H1 (cell line): Measurements from ENCODE around the gene DCAF16. TPM values are rescaled to one million over a fixed set of nuclear protein-coding genes. Genes with fewer than 3 reads are reported as not detected.

ENCODE experiments used
- CTCF ChIA-PET: fragments of 300-600 bp; sonication (Branson Sonifier 250); formaldehyde crosslinking; loops from one replicate; lab custom pipeline; 2021; ENCODE audit not compliant: partially characterized antibody; lab: Charles Lee
- POLR2A ChIA-PET: fragments of 300-600 bp; sonication (Branson Sonifier 250); formaldehyde crosslinking; loops from one replicate; lab custom pipeline; 2021; ENCODE audit warnings: inconsistent platforms; ENCODE audit not compliant: partially characterized antibody; lab: Charles Lee
- DNase-seq, 2 experiments: peaks; one replicate each; pipeline versions ENCODE4 v3.0.0 to v3.0.0-alpha.2; 2010 to 2022; ENCODE audit warnings: low spot score in 2 of 2, low read depth in 1 of 2, mixed read lengths in 1 of 2
- FAIRE-seq: peaks from 2 replicates; lab custom pipeline; 2011; peaks lifted over from hg19 to GRCh38; lab: Jason Lieb, UNC
- H2AFZ ChIP-seq: 2 replicates; pipeline ENCODE4 v1.8.1; 2012; ENCODE audit warnings: low read length, inconsistent platforms
- H2AK5ac ChIP-seq: 2 replicates; pipeline ENCODE4 v1.6.1; 2013; ENCODE audit warnings: low read depth, low read length
- H2BK120ac ChIP-seq: replicated peaks from 2 replicates; pipeline ENCODE3; 2013; ENCODE audit warnings: low read depth, low read length, inconsistent platforms
- H2BK12ac ChIP-seq: 2 replicates; pipeline ENCODE4 v1.6.1; 2013; ENCODE audit warnings: low read depth, low read length
- H2BK15ac ChIP-seq: 2 replicates; pipeline ENCODE4 v1.6.1; 2013; ENCODE audit warnings: low read length
- H2BK20ac ChIP-seq: 2 replicates; pipeline ENCODE4 v1.6.1; 2013; ENCODE audit warnings: low read length
- H2BK5ac ChIP-seq: 2 replicates; pipeline ENCODE4 v1.6.1; 2013; ENCODE audit warnings: low read depth, low read length
- H3K14ac ChIP-seq: 2 replicates; pipeline ENCODE4 v1.6.1; 2013; ENCODE audit warnings: inconsistent platforms; ENCODE audit not compliant: insufficient read length
- H3K18ac ChIP-seq: 2 replicates; pipeline ENCODE4 v1.6.1; 2013; ENCODE audit warnings: low read length; ENCODE audit errors: extremely low read depth
- H3K23ac ChIP-seq: 2 replicates; pipeline ENCODE4 v1.6.1; 2013; ENCODE audit warnings: inconsistent platforms; ENCODE audit not compliant: insufficient read length
- H3K23me2 ChIP-seq: 2 replicates; pipeline ENCODE4 v1.6.1; 2013; ENCODE audit warnings: low read depth, low read length
- H3K27ac ChIP-seq: 2 replicates; pipeline ENCODE4 v1.6.1; 2011; ENCODE audit warnings: low read depth, low read length, inconsistent platforms
- H3K27me3 ChIP-seq, 4 experiments: replicated peaks in 1 of 4; 1 replicate in 1 of 4; 2 replicates in 3 of 4; pipeline versions ENCODE4 v1.6.1 to v1.8.1; 2011 to 2013; ENCODE audit warnings: low read length in 3 of 4, mild to moderate bottlenecking in 3 of 4, inconsistent platforms in 2 of 4, mixed read lengths in 2 of 4, moderate library complexity in 1 of 4; ENCODE audit not compliant: control insufficient read depth in 3 of 4, insufficient read depth in 3 of 4; ENCODE audit errors: extremely low read depth in 1 of 4
- H3K36me3 ChIP-seq, 4 experiments: 2 replicates each; pipeline versions ENCODE4 v1.6.1 to v1.8.1; 2011 to 2013; ENCODE audit warnings: mild to moderate bottlenecking in 4 of 4, low read length in 3 of 4, moderate library complexity in 2 of 4, control low read depth in 1 of 4, inconsistent platforms in 1 of 4; ENCODE audit not compliant: insufficient read depth in 4 of 4, control insufficient read depth in 2 of 4
- H3K4ac ChIP-seq: replicated peaks from 2 replicates; pipeline ENCODE3; 2013; ENCODE audit warnings: low read length, low read depth, mixed read lengths, inconsistent platforms; ENCODE audit not compliant: insufficient read length
- H3K4me1 ChIP-seq, 4 experiments: replicated peaks in 1 of 4; 1 replicate in 1 of 4; 2 replicates in 3 of 4; pipeline versions ENCODE4 v1.6.1 to v1.8.1; 2011 to 2013; ENCODE audit warnings: low read length in 3 of 4, inconsistent platforms in 2 of 4, mixed read lengths in 1 of 4; ENCODE audit not compliant: insufficient read depth in 4 of 4, control insufficient read depth in 3 of 4
- H3K4me2 ChIP-seq, 2 experiments: 2 replicates each; pipeline versions ENCODE4 v1.6.1 to v1.8.1; 2011 to 2013; ENCODE audit warnings: low read depth in 2 of 2, low read length in 2 of 2, control low read depth in 1 of 2, inconsistent platforms in 1 of 2, mild to moderate bottlenecking in 1 of 2; ENCODE audit not compliant: insufficient read depth in 1 of 2
- H3K4me3 ChIP-seq, 4 experiments: fragments of 200-600, 300-600 bp in 1 of 4; sonication (generic), shearing (Covaris generic), sonication (Bioruptor Twin) in 1 of 4; 2 replicates each; pipeline versions ENCODE4 v1.5.1 to v1.8.1; 2011 to 2016; ENCODE audit warnings: low read length in 4 of 4, low read depth in 3 of 4, control low read depth in 2 of 4, inconsistent platforms in 2 of 4, mild to moderate bottlenecking in 2 of 4, mixed read lengths in 1 of 4, moderate library complexity in 1 of 4; ENCODE audit not compliant: insufficient read depth in 2 of 4; ENCODE audit errors: extremely low read depth in 1 of 4
- H3K56ac ChIP-seq: replicated peaks from 2 replicates; pipeline ENCODE3; 2013; ENCODE audit warnings: low read depth, mild to moderate bottlenecking, mixed read lengths, low read length, inconsistent platforms; ENCODE audit not compliant: insufficient read length
- H3K79me1 ChIP-seq: 2 replicates; pipeline ENCODE4 v1.6.1; 2013; ENCODE audit warnings: low read depth, low read length, control low read depth
- H3K79me2 ChIP-seq, 2 experiments: 2 replicates each; pipeline versions ENCODE4 v1.6.1 to v1.8.1; 2012 to 2013; ENCODE audit warnings: low read length in 2 of 2, mild to moderate bottlenecking in 2 of 2, inconsistent platforms in 1 of 2; ENCODE audit not compliant: insufficient read depth in 2 of 2, control insufficient read depth in 1 of 2
- H3K9ac ChIP-seq, 4 experiments: replicated peaks in 1 of 4; 1 replicate in 1 of 4; 2 replicates in 3 of 4; pipeline versions ENCODE4 v1.6.1 to v1.8.1; 2011 to 2013; ENCODE audit warnings: low read depth in 3 of 4, low read length in 3 of 4, control low read depth in 2 of 4, mild to moderate bottlenecking in 2 of 4, moderate library complexity in 2 of 4, inconsistent platforms in 1 of 4; ENCODE audit errors: extremely low read depth in 1 of 4
- H3K9me3 ChIP-seq, 2 experiments: 2 replicates each; pipeline versions ENCODE4 v1.6.1 to v1.8.1; 2012 to 2013; ENCODE audit warnings: mild to moderate bottlenecking in 2 of 2, moderate library complexity in 2 of 2, control low read depth in 1 of 2, inconsistent platforms in 1 of 2, low read depth in 1 of 2, low read length in 1 of 2, mixed read lengths in 1 of 2; ENCODE audit not compliant: insufficient read depth in 2 of 2
- H4K20me1 ChIP-seq, 2 experiments: replicated peaks in 1 of 2; 2 replicates each; pipeline versions ENCODE3 to v1.8.1; 2011 to 2013; ENCODE audit warnings: inconsistent platforms in 2 of 2, low read length in 2 of 2, mild to moderate bottlenecking in 1 of 2; ENCODE audit not compliant: insufficient read depth in 2 of 2, control insufficient read depth in 1 of 2
- H4K5ac ChIP-seq: 2 replicates; pipeline ENCODE4 v1.6.1; 2013; ENCODE audit warnings: low read length, low read depth, mixed read lengths, inconsistent platforms; ENCODE audit not compliant: insufficient read length
- H4K8ac ChIP-seq: 2 replicates; pipeline ENCODE4 v1.8.0; 2013; ENCODE audit warnings: mild to moderate bottlenecking, moderate library complexity, low read length, inconsistent platforms; ENCODE audit not compliant: insufficient read depth; ENCODE audit errors: extremely low read depth
- H4K91ac ChIP-seq: replicated peaks from 2 replicates; pipeline ENCODE3; 2013; ENCODE audit warnings: low read length, mixed read lengths, inconsistent platforms; ENCODE audit not compliant: insufficient read length
- CBX5 ChIP-seq: fragments of 300-800, 300-1000 bp; sonication (generic); IDR thresholded peaks from 2 replicates; pipeline ENCODE4 v1.7.1; 2016; ENCODE audit warnings: antibody characterized with exemption, low read length, low read depth
- CBX8 ChIP-seq: fragments of 300-800, 300-1000 bp; sonication (generic); IDR thresholded peaks from 2 replicates; pipeline ENCODE4 v1.7.1; 2016; ENCODE audit warnings: low read depth, low read length, borderline replicate concordance
- CHD1 ChIP-seq: IDR thresholded peaks from 2 replicates; pipeline ENCODE4 v1.6.1; 2012; ENCODE audit warnings: low read depth, low read length, improper control_type of control experiment
- CTCF ChIP-seq, 3 experiments: IDR thresholded peaks; 1 replicate in 2 of 3; 2 replicates in 1 of 3; pipeline versions ENCODE4 v1.5.1 to v1.6.1; 2011; ENCODE audit warnings: low read length in 3 of 3, mild to moderate bottlenecking in 3 of 3, inconsistent platforms in 2 of 3, low read depth in 1 of 3, moderate library complexity in 1 of 3; ENCODE audit not compliant: insufficient read depth in 1 of 3; ENCODE audit errors: control extremely low read depth in 1 of 3
- EGR1 ChIP-seq: IDR thresholded peaks from 2 replicates; pipeline ENCODE4 v1.6.1; 2011; ENCODE audit warnings: low read depth, low read length, borderline replicate concordance
- RAD21 ChIP-seq, 2 experiments: IDR thresholded peaks in 1 of 2; conservative IDR thresholded peaks in 1 of 2; 2 replicates each; pipeline ENCODE4 v1.6.1; 2011; ENCODE audit warnings: low read depth in 2 of 2, low read length in 2 of 2, improper control_type of control experiment in 1 of 2, inconsistent platforms in 1 of 2, mild to moderate bottlenecking in 1 of 2, moderate library complexity in 1 of 2
- RFX5 ChIP-seq: IDR thresholded peaks from 2 replicates; pipeline ENCODE4 v1.6.1; 2011; ENCODE audit warnings: low read depth, low read length, improper control_type of control experiment, borderline replicate concordance
- SIN3A ChIP-seq, 2 experiments: IDR thresholded peaks in 1 of 2; conservative IDR thresholded peaks in 1 of 2; 2 replicates each; pipeline ENCODE4 v1.6.1; 2011 to 2012; ENCODE audit warnings: low read length in 2 of 2, improper control_type of control experiment in 1 of 2, low read depth in 1 of 2, mild to moderate bottlenecking in 1 of 2
- SP1 ChIP-seq: IDR thresholded peaks from 2 replicates; pipeline ENCODE4 v1.6.1; 2011; ENCODE audit warnings: low read depth, low read length
- SP4 ChIP-seq: IDR thresholded peaks from 2 replicates; pipeline ENCODE4 v1.6.1; 2012; ENCODE audit warnings: low read length, inconsistent platforms
- TBP ChIP-seq: IDR thresholded peaks from 2 replicates; pipeline ENCODE4 v1.6.1; 2011; ENCODE audit warnings: low read depth, low read length, improper control_type of control experiment
- ZNF274 ChIP-seq: IDR thresholded peaks from 2 replicates; pipeline ENCODE4 v1.7.0; 2012; ENCODE audit warnings: low read length, borderline replicate concordance; ENCODE audit errors: extremely low read depth
- WGBS, 2 experiments: shearing (Covaris generic) in 1 of 2; methylation state at CpG; one replicate each; pipeline versions ENCODE4 v1.1.6 to v1.1.7; 2013 to 2015; ENCODE audit warnings: low lambda C conversion rate in 2 of 2, mixed read lengths in 2 of 2, inconsistent platforms in 1 of 2, low coverage in 1 of 2, missing lambda C conversion rate in 1 of 2; ENCODE audit not compliant: insufficient replicate concordance in 2 of 2, insufficient coverage in 1 of 2, insufficient read length in 1 of 2; ENCODE audit errors: extremely low coverage in 1 of 2, missing lambda C conversion rate in 1 of 2; 5-methylcytosine and 5-hydroxymethylcytosine counted together
- polyA plus RNA-seq, 7 experiments: library from polyadenylated mRNA; depleted of rRNA in 3 of 7; stranded (reverse) in 5 of 7; unstranded in 2 of 7; fragments of >200 nt in 5 of 7; fragments of 200-250 nt in 2 of 7; gene quantifications; 1 replicate in 5 of 7; 2 replicates in 1 of 7; 4 replicates in 1 of 7; pipeline versions ENCODE4 v1.2.1 to v1.2.3, GENCODE V29; 2011 to 2013; ENCODE audit warnings: missing spikeins in 2 of 7, mixed read lengths in 2 of 7
- total RNA-seq: library from RNA; stranded (reverse); fragmentation: NEBNext Ultra II Directional; extraction: Animal tissue kit (Norgen Biotek cat#: 25700); gene quantifications from 2 replicates; pipeline ENCODE4 v1.2.1, GENCODE V29; 2021

Gene DCAF16
- total and polyA plus RNA-seq, 2 of the 8 experiments (the other 6 are each of a cell fraction or from before 2014, with no cell fraction given) = 26.5 to 55.7 TPM

GRCh38 chr4:17753646-17754045, 56.9 kb downstream of the DCAF16 start:
- H3K4me2 ChIP-seq = no peak overlapping the region
- H2BK120ac ChIP-seq = no peak overlapping the region
- H3K4me3 ChIP-seq = no peak overlapping the region
- H3K27me3 ChIP-seq = no peaks in the 10 kb centered on the region
- H3K4me1 ChIP-seq = no peaks in the 10 kb centered on the region
- no peak overlapping the region for H2AFZ ChIP-seq
- H3K79me1 ChIP-seq = no peaks in the 10 kb centered on the region
- H3K4ac ChIP-seq = no peak overlapping the region
- no peaks in the 10 kb centered on the region for H3K79me2 ChIP-seq
- DNase-seq = no peak
- H2AK5ac ChIP-seq = no peak overlapping the region
- no peaks in the 10 kb centered on the region for H3K23me2 ChIP-seq
- ChIA-PET CTCF (interaction anchor here (0.6 to 1.3 kb wide), 3 partner anchors 10 to 63 kb away, joined by 3 to 5 read pairs (median 3); no protein-coding TSS in a partner anchor), POLR2A (interaction anchor here (1.8 kb wide), 1 partner anchor 11 kb away, joined by 6 read pairs; no protein-coding TSS in a partner anchor)
- no peak overlapping the region for H3K27ac ChIP-seq
- H3K36me3 ChIP-seq = no peaks in the 10 kb centered on the region
- H3K18ac ChIP-seq = no peak overlapping the region
- H2BK5ac ChIP-seq = no peak overlapping the region
- H2BK15ac ChIP-seq = no peak overlapping the region
- H4K20me1 ChIP-seq = no peaks in the 10 kb centered on the region
- H3K23ac ChIP-seq = no peak overlapping the region
- no peak overlapping the region for H3K56ac ChIP-seq
- H3K9ac ChIP-seq = no peak overlapping the region
- H3K14ac ChIP-seq = no peak overlapping the region
- WGBS, 2 experiments = 88% methylated on average over 2 of the region's 2 CpGs; no CpG with 5 or more reads in 1 of the 2 experiments
- no peak overlapping the region for H4K8ac ChIP-seq
- no peaks in the 10 kb centered on the region for H3K9me3 ChIP-seq
- no peak overlapping the region for H2BK20ac ChIP-seq
- H4K5ac ChIP-seq = no peak overlapping the region
- FAIRE-seq = no peak
- no peak overlapping the region for H4K91ac ChIP-seq
- H2BK12ac ChIP-seq = no peak overlapping the region
- TF ChIP-seq ZNF274 = no peak
- TF ChIP-seq SP1 = no peak
- TF ChIP-seq SP4 = no peak
- TF ChIP-seq CTCF (IDR thresholded peaks at IDR 0.05; ENCODE audit: control extremely low read depth in 1 of 3, insufficient read depth in 1 of 3, low read depth in 1 of 3, low read length in 3 of 3) = no peak
- TF ChIP-seq CBX8 = no peak
- no peak for TF ChIP-seq EGR1
- TF ChIP-seq SIN3A (conservative IDR thresholded peaks at IDR 0.05 in 1 of 2, IDR thresholded peaks at IDR 0.05 in 1 of 2; ENCODE audit: low read depth in 1 of 2, low read length in 2 of 2) = no peak
- no peak for TF ChIP-seq RAD21 (IDR thresholded peaks at IDR 0.05 in 1 of 2, conservative IDR thresholded peaks at IDR 0.05 in 1 of 2; ENCODE audit: low read depth in 2 of 2, low read length in 2 of 2)
- no peak for TF ChIP-seq TBP
- TF ChIP-seq RFX5 = no peak
- TF ChIP-seq CBX5 = no peak
- TF ChIP-seq CHD1 = no peak
